Measurements from ENCODE around the gene ADAM33. TPM values are rescaled to one million over a fixed set of nuclear protein-coding genes. Genes with fewer than 3 reads are reported as not detected.

Gene ADAM33
- total and polyA plus RNA-seq, 2 experiments from 2014 or later, result 2.8 to 6.0 TPM

GRCh38 chr20:3667434-3668037, 14.3 kb downstream of the ADAM33 start:
- no peaks in the 10 kb centered on the region for H4K20me1 ChIP-seq (replicated peaks; ENCODE audit: insufficient read depth)
- H3K4me2 ChIP-seq, result peak overlapping the region; percentile 60; the same call in 1 of the 2 replicates
- H3K9me3 Mint-ChIP-seq, result peaks cover 2% of the 10 kb centered on the region; the same call in 2 of the 3 replicates
- H3K27me3 ChIP-seq (ENCODE audit: insufficient read depth), result peaks cover 38% of the 10 kb centered on the region
- no peaks in the 10 kb centered on the region for H3K36me3 ChIP-seq (ENCODE audit: insufficient read depth)
- H3K4me3 ChIP-seq, result 0 out of 2 replicates have a peak overlapping the region, but pooled peaks have one; percentile 14
- H3K4me1 Mint-ChIP-seq, result peaks cover 17% of the 10 kb centered on the region
- ATAC-seq (no peak), DNase-seq (ENCODE audit: low spot score) (no peak)
- H3K4me1 ChIP-seq (ENCODE audit: insufficient read depth), result peaks cover 8% of the 10 kb centered on the region; the same call in 1 of the 2 replicates
- H3K9me2 ChIP-seq (ENCODE audit: insufficient read depth), result no peaks in the 10 kb centered on the region
- no peak overlapping the region for H3K27ac Mint-ChIP-seq
- H3K36me3 Mint-ChIP-seq (ENCODE audit: low read depth), result no peaks in the 10 kb centered on the region
- H2AFZ ChIP-seq, result no peak overlapping the region
- no peaks in the 10 kb centered on the region for H3K79me2 ChIP-seq (replicated peaks; ENCODE audit: insufficient read depth)
- TF ChIP-seq POLR2AphosphoS5 (IDR thresholded peaks at IDR 0.05; ENCODE audit: low read depth), result no peak
- no peak for TF ChIP-seq REST (IDR thresholded peaks at IDR 0.05; ENCODE audit: unreplicated experiment)
- no peak for TF ChIP-seq CREB1 (CRISPR knock-in tag; IDR thresholded peaks at IDR 0.05; ENCODE audit: low read depth)
- no peak for TF ChIP-seq CTCF (conservative IDR thresholded peaks at IDR 0.05; ENCODE audit: low read depth in 2 of 2)
- TF ChIP-seq ZNF114 (CRISPR knock-in tag; IDR thresholded peaks at IDR 0.05), result no peak
- TF ChIP-seq ZNF462 (CRISPR knock-in tag; IDR thresholded peaks at IDR 0.05), result no peak
- no peak for TF ChIP-seq ETS1 (IDR thresholded peaks at IDR 0.05)
- no peak for TF ChIP-seq NANOG (IDR thresholded peaks at IDR 0.05; ENCODE audit: borderline replicate concordance)
- TF ChIP-seq ZNF331 (CRISPR knock-in tag; IDR thresholded peaks at IDR 0.05; ENCODE audit: low read depth), result no peak
- TF ChIP-seq JUNB (IDR thresholded peaks at IDR 0.05; ENCODE audit: unreplicated experiment), result no peak
- no peak for TF ChIP-seq STAT1 (IDR thresholded peaks at IDR 0.05; ENCODE audit: unreplicated experiment)
- no peak for TF ChIP-seq EZH2 (IDR thresholded peaks at IDR 0.05; ENCODE audit: low read depth, unreplicated experiment)
- no peak for TF ChIP-seq EZH2phosphoT487 (IDR thresholded peaks at IDR 0.05; ENCODE audit: unreplicated experiment)
- no peaks in the 10 kb centered on the region for H3F3A ChIP-seq (replicated peaks; ENCODE audit: low read depth)
- H3K27me3 Mint-ChIP-seq (ENCODE audit: insufficient read depth, low read depth, poor library complexity), result peaks cover 26% of the 10 kb centered on the region
- H3K4me3 Mint-ChIP-seq, result no peak overlapping the region; the same call in 2 of the 3 replicates
- no peak overlapping the region for H3K27ac ChIP-seq (ENCODE audit: low read depth)
